NB4 (cell line): ENCODE measurements around the gene STK32C.

Experiments
- DNase-seq: peaks from one replicate; pipeline ENCODE4 v3.0.0; 2010; ENCODE audit warnings: low read depth
- H3K4me3 ChIP-seq: one replicate; pipeline ENCODE4 v1.5.1; 2011; ENCODE audit warnings: mild to moderate bottlenecking, low read depth, low read length, moderate library complexity
- MAX ChIP-seq: IDR thresholded peaks from 2 replicates; pipeline ENCODE4 v1.6.1; 2011; ENCODE audit warnings: low read depth, low read length
- MYC ChIP-seq: IDR thresholded peaks from 2 replicates; pipeline ENCODE4 v1.6.1; 2011; ENCODE audit warnings: low read depth, low read length
- POLR2A ChIP-seq: IDR thresholded peaks from 2 replicates; pipeline ENCODE4 v1.6.1; 2011; ENCODE audit warnings: mild to moderate bottlenecking; ENCODE audit not compliant: insufficient read length; ENCODE audit errors: extremely low read depth
- TF ChIP-seq, protein P1 (sequence below): IDR thresholded peaks from one replicate; pipeline ENCODE4 v1.5.1; 2012; ENCODE audit warnings: low read depth, low read length

STK32C gene

GRCh38 chr10:132209978-132210530, 97.7 kb downstream of the STK32C start:
- no peak for DNase-seq
- TF ChIP-seq, protein P1, sequence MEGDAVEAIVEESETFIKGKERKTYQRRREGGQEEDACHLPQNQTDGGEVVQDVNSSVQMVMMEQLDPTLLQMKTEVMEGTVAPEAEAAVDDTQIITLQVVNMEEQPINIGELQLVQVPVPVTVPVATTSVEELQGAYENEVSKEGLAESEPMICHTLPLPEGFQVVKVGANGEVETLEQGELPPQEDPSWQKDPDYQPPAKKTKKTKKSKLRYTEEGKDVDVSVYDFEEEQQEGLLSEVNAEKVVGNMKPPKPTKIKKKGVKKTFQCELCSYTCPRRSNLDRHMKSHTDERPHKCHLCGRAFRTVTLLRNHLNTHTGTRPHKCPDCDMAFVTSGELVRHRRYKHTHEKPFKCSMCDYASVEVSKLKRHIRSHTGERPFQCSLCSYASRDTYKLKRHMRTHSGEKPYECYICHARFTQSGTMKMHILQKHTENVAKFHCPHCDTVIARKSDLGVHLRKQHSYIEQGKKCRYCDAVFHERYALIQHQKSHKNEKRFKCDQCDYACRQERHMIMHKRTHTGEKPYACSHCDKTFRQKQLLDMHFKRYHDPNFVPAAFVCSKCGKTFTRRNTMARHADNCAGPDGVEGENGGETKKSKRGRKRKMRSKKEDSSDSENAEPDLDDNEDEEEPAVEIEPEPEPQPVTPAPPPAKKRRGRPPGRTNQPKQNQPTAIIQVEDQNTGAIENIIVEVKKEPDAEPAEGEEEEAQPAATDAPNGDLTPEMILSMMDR = no peak
- no peak for TF ChIP-seq MYC
- no peak for TF ChIP-seq MAX
- TF ChIP-seq POLR2A = no peak
- no peak overlapping the region for H3K4me3 ChIP-seq

DNA sequence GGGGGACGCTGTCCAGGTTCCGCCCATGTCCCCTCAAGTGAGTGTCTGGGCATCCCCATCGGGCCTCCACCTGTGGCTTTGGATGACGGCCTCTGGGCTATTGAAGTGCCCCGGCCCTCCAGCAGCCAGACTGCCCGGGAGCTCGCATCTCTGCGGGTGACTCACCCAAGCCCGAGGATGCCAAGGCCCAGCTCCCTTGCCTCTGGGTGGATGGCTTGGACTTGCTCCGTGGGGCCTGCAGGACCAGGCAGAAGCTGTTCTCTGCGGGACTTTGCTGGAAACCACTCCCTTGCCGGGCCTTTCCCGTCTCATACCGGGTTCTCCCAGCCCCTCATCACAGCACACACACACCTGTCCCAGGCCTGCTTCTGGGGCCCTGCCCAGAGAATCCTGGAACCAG, 98.6 kb downstream of the STK32C start:
- TF ChIP-seq, protein P1 = no peak
- TF ChIP-seq POLR2A (no peak), MAX (no peak), MYC (no peak)
- no peak for DNase-seq
- no peak overlapping the region for H3K4me3 ChIP-seq

DNA sequence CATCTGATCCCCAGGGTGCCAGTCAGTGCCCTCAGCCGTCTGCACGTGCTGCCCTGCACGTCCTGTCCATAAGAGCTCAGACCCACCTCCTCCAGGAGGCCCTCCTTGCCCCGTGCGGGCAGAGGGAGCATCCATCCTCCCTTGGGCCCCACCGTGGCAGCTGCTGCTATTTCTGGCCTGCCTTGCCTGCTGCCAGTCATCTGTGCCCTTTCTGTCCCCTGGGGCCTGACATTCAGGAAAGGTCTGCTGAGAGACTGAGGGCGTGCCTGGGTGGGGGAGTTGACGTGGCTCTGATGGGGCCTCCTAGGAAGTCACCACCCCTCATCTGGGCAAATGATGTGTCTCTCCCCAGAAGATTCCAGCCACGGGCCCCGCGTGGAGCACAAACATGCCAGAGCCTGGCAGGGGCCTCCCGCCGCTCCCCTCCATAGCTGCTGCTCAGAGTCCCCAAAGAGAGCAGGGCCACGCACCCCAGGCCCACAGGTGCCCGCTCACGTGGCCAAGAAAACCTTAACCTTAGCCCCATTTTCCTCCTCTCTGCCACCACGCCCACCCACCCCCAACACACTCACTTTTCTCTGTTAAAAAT, 99.2 kb downstream of the STK32C start:
- DNase-seq = no peak
- TF ChIP-seq, protein P1 = no peak
- TF ChIP-seq MYC = no peak
- TF ChIP-seq MAX = no peak
- no peak for TF ChIP-seq POLR2A
- H3K4me3 ChIP-seq = no peak overlapping the region

DNA sequence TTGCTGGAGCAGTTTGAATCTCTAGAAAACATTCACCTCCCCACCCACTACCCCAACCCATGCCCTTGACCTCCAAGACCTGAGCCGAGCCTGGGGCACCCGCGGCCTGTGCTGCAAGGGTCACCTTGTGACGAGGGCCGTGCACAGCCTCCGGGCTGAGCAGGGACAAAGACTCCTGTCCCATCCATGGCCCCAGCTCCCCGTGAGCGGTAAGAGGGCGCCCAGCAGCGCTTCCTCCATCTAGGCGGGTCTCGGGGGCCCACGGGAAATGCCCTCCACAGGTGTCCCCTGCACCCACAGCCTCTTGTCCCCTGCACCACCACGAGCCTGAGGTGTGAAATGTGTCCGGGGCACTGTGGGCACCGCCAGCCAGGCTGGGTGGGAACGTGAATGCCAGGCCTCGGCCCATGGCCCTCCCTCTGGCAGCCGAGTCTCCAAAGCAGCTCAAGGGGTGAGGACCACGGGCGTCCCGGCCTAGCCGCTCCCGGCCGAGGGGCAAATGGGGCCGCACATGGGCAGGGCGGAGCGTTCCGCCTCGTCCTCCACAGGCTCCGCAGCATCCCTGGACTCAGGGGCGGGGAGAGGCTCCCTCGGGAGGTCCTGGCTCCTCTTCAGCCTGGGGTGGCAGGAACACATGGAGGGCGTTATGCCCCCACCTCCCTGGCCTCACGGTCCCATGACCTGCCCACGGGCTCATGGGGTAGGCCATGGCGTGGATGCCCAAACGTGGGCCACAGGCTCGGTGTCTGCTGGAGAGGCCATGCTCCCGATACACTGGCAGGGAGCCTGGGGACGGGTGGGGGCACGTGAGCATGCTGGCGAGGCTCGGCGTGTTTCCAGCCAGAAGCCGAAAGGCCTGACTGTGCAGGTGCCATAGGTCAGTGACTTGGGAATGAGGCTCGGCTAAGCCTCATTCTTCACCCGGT, 100.0 kb downstream of the STK32C start:
- DNase-seq = no peak

GRCh38 chr10:132206806-132207535, 100.8 kb downstream of the STK32C start:
- no peak for DNase-seq
- TF ChIP-seq MYC = no peak
- TF ChIP-seq MAX = no peak
- TF ChIP-seq, protein P1 = no peak
- TF ChIP-seq POLR2A = no peak
- no peak overlapping the region for H3K4me3 ChIP-seq

More for the DNA sequence above, 100.0 kb downstream of the STK32C start:
- H3K4me3 ChIP-seq = no peak overlapping the region
- no peak for TF ChIP-seq MAX
- no peak for TF ChIP-seq MYC
- TF ChIP-seq, protein P1 = no peak
- TF ChIP-seq POLR2A = no peak
